Osteoblast (primary cell): ENCODE data around the gene MFN1. TPM values are rescaled to one million over a fixed set of nuclear protein-coding genes. Genes with fewer than 3 reads are reported as not detected.
A peak's percentile ranks its signal among the peaks of the same experiment; 100 is the strongest.

ENCODE experiments used
- DNase-seq: peaks from one replicate; pipeline ENCODE4 v3.0.0; 2011; ENCODE audit warnings: low spot score, mixed read lengths; ENCODE audit not compliant: insufficient read length; ENCODE audit errors: missing footprints
- H2AFZ ChIP-seq: 2 replicates; pipeline ENCODE4 v1.6.0; 2011; ENCODE audit warnings: mild to moderate bottlenecking, low read length
- H3K27ac ChIP-seq: 2 replicates; pipeline ENCODE4 v1.5.1; 2011; ENCODE audit warnings: mild to moderate bottlenecking, low read depth, low read length, moderate library complexity
- H3K27me3 ChIP-seq: 2 replicates; pipeline ENCODE4 v1.6.0; 2012; ENCODE audit warnings: mild to moderate bottlenecking, control low read depth, inconsistent platforms, low read length, moderate library complexity; ENCODE audit not compliant: insufficient read depth
- H3K36me3 ChIP-seq: 2 replicates; pipeline ENCODE4 v1.5.1; 2011; ENCODE audit warnings: mild to moderate bottlenecking, low read length, control low read depth, moderate library complexity; ENCODE audit not compliant: insufficient read depth
- H3K4me1 ChIP-seq: 2 replicates; pipeline ENCODE4 v1.5.1; 2011; ENCODE audit warnings: mild to moderate bottlenecking, low read length, control low read depth, moderate library complexity; ENCODE audit not compliant: insufficient read depth
- H3K4me2 ChIP-seq: 2 replicates; pipeline ENCODE4 v1.6.0; 2011; ENCODE audit warnings: mild to moderate bottlenecking, low read length; ENCODE audit not compliant: insufficient read depth
- H3K4me3 ChIP-seq: fragments of 200-600 bp; sonication (generic); 3 replicates; pipeline ENCODE4 v1.5.1; 2012; ENCODE audit warnings: mild to moderate bottlenecking, low read length, inconsistent platforms; ENCODE audit not compliant: insufficient read depth
- H3K79me2 ChIP-seq: 2 replicates; pipeline ENCODE4 v1.6.0; 2012; ENCODE audit warnings: mild to moderate bottlenecking, low read length, control low read depth, inconsistent platforms; ENCODE audit not compliant: insufficient read depth
- H3K9me3 ChIP-seq: 2 replicates; pipeline ENCODE4 v1.5.1; 2011; ENCODE audit warnings: low read depth, low read length, control low read depth
- H4K20me1 ChIP-seq: 2 replicates; pipeline ENCODE4 v1.6.0; 2012; ENCODE audit warnings: mild to moderate bottlenecking, low read length, control low read depth; ENCODE audit not compliant: insufficient read depth
- total RNA-seq: library from RNA; depleted of rRNA; stranded (reverse); fragments of >200 nt; gene quantifications from 2 replicates; pipeline ENCODE4 v1.2.3, GENCODE V29; 2012
- TF ChIP-seq, protein P1 (sequence below): IDR thresholded peaks from 2 replicates; pipeline ENCODE4 v1.5.1; 2011; ENCODE audit warnings: mild to moderate bottlenecking, low read depth, low read length, moderate library complexity; ENCODE audit errors: extremely low read depth

The MFN1 gene
- total RNA-seq, 1 donor: 56.8 TPM

DNA sequence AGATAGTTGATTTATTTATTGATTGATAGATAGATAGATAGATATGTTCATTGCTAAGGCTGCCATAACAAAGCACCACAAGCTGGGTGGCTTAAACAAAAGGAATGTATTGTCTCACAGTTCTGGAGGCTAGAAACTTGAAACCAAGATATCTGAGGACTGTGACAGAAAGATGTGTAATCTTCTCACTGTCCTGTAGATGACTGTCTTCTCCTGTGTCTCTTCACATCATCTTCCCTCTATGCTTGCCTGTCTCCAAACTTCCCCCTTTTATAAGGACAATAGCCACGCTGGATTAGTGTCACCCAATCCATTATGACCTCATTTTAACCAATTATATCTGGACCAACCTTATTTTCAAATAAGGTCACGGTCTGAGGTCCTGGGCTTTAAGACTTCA, 62.8 kb downstream of the MFN1 start:
- Histone ChIP-seq H3K27ac (peak overlapping the region; percentile 24), H2AFZ (no peak overlapping the region), H3K36me3 (peaks cover 15% of the 10 kb centered on the region), H4K20me1 (no peaks in the 10 kb centered on the region), H3K27me3 (no peaks in the 10 kb centered on the region), H3K4me1 (peaks cover 8% of the 10 kb centered on the region), H3K4me3 (no peak overlapping the region), H3K79me2 (no peaks in the 10 kb centered on the region), H3K9me3 (no peaks in the 10 kb centered on the region), H3K4me2 (no peak overlapping the region)
- DNase-seq: peak; percentile 19
- TF ChIP-seq, protein P1, sequence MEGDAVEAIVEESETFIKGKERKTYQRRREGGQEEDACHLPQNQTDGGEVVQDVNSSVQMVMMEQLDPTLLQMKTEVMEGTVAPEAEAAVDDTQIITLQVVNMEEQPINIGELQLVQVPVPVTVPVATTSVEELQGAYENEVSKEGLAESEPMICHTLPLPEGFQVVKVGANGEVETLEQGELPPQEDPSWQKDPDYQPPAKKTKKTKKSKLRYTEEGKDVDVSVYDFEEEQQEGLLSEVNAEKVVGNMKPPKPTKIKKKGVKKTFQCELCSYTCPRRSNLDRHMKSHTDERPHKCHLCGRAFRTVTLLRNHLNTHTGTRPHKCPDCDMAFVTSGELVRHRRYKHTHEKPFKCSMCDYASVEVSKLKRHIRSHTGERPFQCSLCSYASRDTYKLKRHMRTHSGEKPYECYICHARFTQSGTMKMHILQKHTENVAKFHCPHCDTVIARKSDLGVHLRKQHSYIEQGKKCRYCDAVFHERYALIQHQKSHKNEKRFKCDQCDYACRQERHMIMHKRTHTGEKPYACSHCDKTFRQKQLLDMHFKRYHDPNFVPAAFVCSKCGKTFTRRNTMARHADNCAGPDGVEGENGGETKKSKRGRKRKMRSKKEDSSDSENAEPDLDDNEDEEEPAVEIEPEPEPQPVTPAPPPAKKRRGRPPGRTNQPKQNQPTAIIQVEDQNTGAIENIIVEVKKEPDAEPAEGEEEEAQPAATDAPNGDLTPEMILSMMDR: peak; percentile 32

GRCh38 chr3:179410999-179411398, 63.5 kb downstream of the MFN1 start:
- H3K27me3 ChIP-seq: no peaks in the 10 kb centered on the region
- peaks cover 14% of the 10 kb centered on the region for H3K4me1 ChIP-seq
- H3K36me3 ChIP-seq: peaks cover 12% of the 10 kb centered on the region
- H4K20me1 ChIP-seq: no peaks in the 10 kb centered on the region
- TF ChIP-seq, protein P1: no peak
- no peak overlapping the region for H3K4me3 ChIP-seq
- no peak overlapping the region for H3K4me2 ChIP-seq
- no peak overlapping the region for H2AFZ ChIP-seq
- no peaks in the 10 kb centered on the region for H3K79me2 ChIP-seq
- DNase-seq: no peak
- H3K27ac ChIP-seq: no peak overlapping the region
- no peaks in the 10 kb centered on the region for H3K9me3 ChIP-seq

GRCh38 chr3:179414804-179415203, 67.3 kb downstream of the MFN1 start:
- Histone ChIP-seq H4K20me1 (no peaks in the 10 kb centered on the region), H3K4me2 (no peak overlapping the region), H3K27me3 (no peaks in the 10 kb centered on the region), H2AFZ (no peak overlapping the region), H3K79me2 (no peaks in the 10 kb centered on the region), H3K27ac (no peak overlapping the region), H3K9me3 (no peaks in the 10 kb centered on the region), H3K4me3 (no peak overlapping the region), H3K4me1 (peaks cover 31% of the 10 kb centered on the region), H3K36me3 (peaks cover 23% of the 10 kb centered on the region)
- no peak for DNase-seq
- TF ChIP-seq, protein P1: no peak

GRCh38 chr3:179415377-179415776, 67.9 kb downstream of the MFN1 start:
- peaks cover 23% of the 10 kb centered on the region for H3K36me3 ChIP-seq
- peaks cover 26% of the 10 kb centered on the region for H3K4me1 ChIP-seq
- H3K79me2 ChIP-seq: no peaks in the 10 kb centered on the region
- H3K27me3 ChIP-seq: no peaks in the 10 kb centered on the region
- H3K4me3 ChIP-seq: no peak overlapping the region
- H3K4me2 ChIP-seq: no peak overlapping the region
- no peaks in the 10 kb centered on the region for H4K20me1 ChIP-seq
- TF ChIP-seq, protein P1: no peak
- no peak overlapping the region for H2AFZ ChIP-seq
- DNase-seq: no peak
- H3K27ac ChIP-seq: no peak overlapping the region
- no peaks in the 10 kb centered on the region for H3K9me3 ChIP-seq
